Neuronal stem cell (in vitro differentiated cells): ENCODE measurements around the gene PTPRG.
A peak's percentile ranks its signal among the peaks of the same experiment; 100 is the strongest.

Source experiments
- DNase-seq: peaks from one replicate; pipeline ENCODE4 v3.0.0-alpha.2; 2013; ENCODE audit warnings: low spot score
- H2AFZ ChIP-seq: one replicate; pipeline ENCODE4 v1.6.1; 2013; ENCODE audit warnings: mild to moderate bottlenecking, low read length, inconsistent platforms
- H2AK5ac ChIP-seq: 2 replicates; pipeline ENCODE4 v1.6.1; 2013; ENCODE audit warnings: low read depth, mild to moderate bottlenecking, inconsistent platforms, low read length, moderate library complexity, mixed read lengths
- H2BK120ac ChIP-seq: 2 replicates; pipeline ENCODE4 v1.6.1; 2013; ENCODE audit warnings: low read depth, mild to moderate bottlenecking, inconsistent platforms, low read length, moderate library complexity, mixed read lengths
- H2BK12ac ChIP-seq: one replicate; pipeline ENCODE4 v1.6.1; 2013; ENCODE audit warnings: low read length, inconsistent platforms
- H2BK15ac ChIP-seq: 2 replicates; pipeline ENCODE4 v1.6.1; 2013; ENCODE audit warnings: mild to moderate bottlenecking, low read length, inconsistent platforms, mixed read lengths
- H2BK5ac ChIP-seq: one replicate; pipeline ENCODE4 v1.6.1; 2013; ENCODE audit warnings: inconsistent platforms, mild to moderate bottlenecking, low read length, moderate library complexity
- H3K14ac ChIP-seq: one replicate; pipeline ENCODE4 v1.6.1; 2013; ENCODE audit warnings: low read length, inconsistent platforms
- H3K18ac ChIP-seq: 2 replicates; pipeline ENCODE4 v1.6.1; 2013; ENCODE audit warnings: low read length, inconsistent platforms
- H3K23ac ChIP-seq: 2 replicates; pipeline ENCODE4 v1.6.1; 2013; ENCODE audit warnings: low read depth, mild to moderate bottlenecking, mixed read lengths, low read length, inconsistent platforms; ENCODE audit not compliant: poor library complexity
- H3K27ac ChIP-seq: replicated peaks from 3 replicates; pipeline ENCODE4 v1.5.1; 2013; ENCODE audit warnings: low read length, inconsistent platforms
- H3K27me3 ChIP-seq, 3 experiments: 2 replicates each; pipeline ENCODE4 v1.6.1; 2013; ENCODE audit warnings: low read length in 3 of 3, mild to moderate bottlenecking in 2 of 3, inconsistent platforms in 1 of 3, low read depth in 1 of 3, mixed read lengths in 1 of 3, moderate library complexity in 1 of 3; ENCODE audit not compliant: control insufficient read depth in 3 of 3, insufficient read depth in 3 of 3
- H3K36me3 ChIP-seq, 2 donors: replicated peaks in 1 of 2; 2 replicates each; pipeline ENCODE4 v1.6.1; 2013; ENCODE audit warnings: low read length in 2 of 2; ENCODE audit not compliant: control insufficient read depth in 2 of 2, insufficient read depth in 2 of 2
- H3K4ac ChIP-seq: 2 replicates; pipeline ENCODE4 v1.6.1; 2013; ENCODE audit warnings: inconsistent platforms, mild to moderate bottlenecking, low read length, moderate library complexity
- H3K4me1 ChIP-seq, 2 donors: 1 replicate in 1 of 2; 2 replicates in 1 of 2; pipeline ENCODE4 v1.6.1; 2013; ENCODE audit warnings: low read length in 2 of 2, low read depth in 1 of 2; ENCODE audit not compliant: control insufficient read depth in 2 of 2, insufficient read depth in 1 of 2
- H3K4me2 ChIP-seq: one replicate; pipeline ENCODE4 v1.6.1; 2013; ENCODE audit warnings: mild to moderate bottlenecking, low read length, inconsistent platforms; ENCODE audit not compliant: insufficient read depth, poor library complexity, severe bottlenecking
- H3K4me3 ChIP-seq, 2 donors: 2 replicates each; pipeline ENCODE4 v1.5.1; 2013; ENCODE audit warnings: low read length in 2 of 2, mild to moderate bottlenecking in 2 of 2, inconsistent platforms in 1 of 2, moderate library complexity in 1 of 2
- H3K79me1 ChIP-seq: one replicate; pipeline ENCODE4 v1.6.1; 2013; ENCODE audit warnings: low read depth, mild to moderate bottlenecking, inconsistent platforms, low read length, moderate library complexity
- H3K9ac ChIP-seq: one replicate; pipeline ENCODE4 v1.6.1; 2013; ENCODE audit warnings: mild to moderate bottlenecking, low read depth, low read length, inconsistent platforms; ENCODE audit not compliant: poor library complexity
- H3K9me3 ChIP-seq, 2 donors: replicated peaks in 1 of 2; 2 replicates each; pipeline versions ENCODE3 to v1.6.1; 2013; ENCODE audit warnings: low read length in 2 of 2, mild to moderate bottlenecking in 2 of 2, inconsistent platforms in 1 of 2, low read depth in 1 of 2, mixed read lengths in 1 of 2, moderate library complexity in 1 of 2; ENCODE audit not compliant: control insufficient read depth in 2 of 2, insufficient read depth in 1 of 2
- H4K8ac ChIP-seq: one replicate; pipeline ENCODE4 v1.6.1; 2013; ENCODE audit warnings: low read depth, mild to moderate bottlenecking, inconsistent platforms, low read length, moderate library complexity
- H4K91ac ChIP-seq: one replicate; pipeline ENCODE4 v1.6.1; 2013; ENCODE audit warnings: low read length, low read depth, mild to moderate bottlenecking, inconsistent platforms; ENCODE audit not compliant: poor library complexity
- WGBS, 2 donors: extraction: QIAGEN DNeasy Blood & Tissue Kit; methylation state at CpG; one replicate each; pipeline ENCODE4 v1.1.7; 2013; ENCODE audit warnings: missing lambda C conversion rate in 2 of 2, mixed read lengths in 1 of 2; ENCODE audit not compliant: insufficient read length in 2 of 2, insufficient replicate concordance in 1 of 2; ENCODE audit errors: extremely low coverage in 2 of 2; 5-methylcytosine and 5-hydroxymethylcytosine counted together

PTPRG gene

GRCh38 chr3:61844346-61844745, 283.0 kb downstream of the PTPRG start:
- no peak overlapping the region for H2BK12ac ChIP-seq
- no peaks in the 10 kb centered on the region for H3K36me3 ChIP-seq
- no peak overlapping the region for H2AK5ac ChIP-seq
- DNase-seq: no peak
- no peak overlapping the region for H2BK120ac ChIP-seq
- no peak overlapping the region for H3K27ac ChIP-seq
- H3K23ac ChIP-seq: no peak overlapping the region
- no peak overlapping the region for H3K4me3 ChIP-seq
- H3K18ac ChIP-seq: no peak overlapping the region
- no peaks in the 10 kb centered on the region for H3K9me3 ChIP-seq
- H3K4me1 ChIP-seq: peaks cover 5 to 6% of the 10 kb centered on the region in 2 donors
- no peak overlapping the region for H2AFZ ChIP-seq
- no peak overlapping the region for H3K9ac ChIP-seq
- no peak overlapping the region for H3K4me2 ChIP-seq
- no peaks in the 10 kb centered on the region for H3K27me3 ChIP-seq
- no peak overlapping the region for H2BK15ac ChIP-seq
- no peak overlapping the region for H4K8ac ChIP-seq
- peaks cover 3% of the 10 kb centered on the region for H3K79me1 ChIP-seq
- H2BK5ac ChIP-seq: no peak overlapping the region
- H3K4ac ChIP-seq: no peak overlapping the region
- H4K91ac ChIP-seq: no peak overlapping the region
- no peak overlapping the region for H3K14ac ChIP-seq
- no CpG with 5 or more reads among the region's 5 CpGs for WGBS, 2 donors

GRCh38 chr3:61846488-61846887, 285.1 kb downstream of the PTPRG start:
- peaks cover 4 to 6% of the 10 kb centered on the region in 2 donors for H3K4me1 ChIP-seq
- H2AFZ ChIP-seq: no peak overlapping the region
- no peak overlapping the region for H2BK5ac ChIP-seq
- H3K23ac ChIP-seq: no peak overlapping the region
- no peaks in the 10 kb centered on the region for H3K36me3 ChIP-seq
- no peak overlapping the region for H3K4me2 ChIP-seq
- peaks cover 3% of the 10 kb centered on the region for H3K79me1 ChIP-seq
- H3K27me3 ChIP-seq: no peaks in the 10 kb centered on the region
- H2AK5ac ChIP-seq: no peak overlapping the region
- H3K18ac ChIP-seq: no peak overlapping the region
- no peak overlapping the region for H3K4ac ChIP-seq
- no peak for DNase-seq
- no peak overlapping the region for H4K8ac ChIP-seq
- no CpG with 5 or more reads among the region's 2 CpGs for WGBS, 2 donors
- H2BK120ac ChIP-seq: no peak overlapping the region
- no peak overlapping the region for H3K27ac ChIP-seq
- H3K4me3 ChIP-seq: no peak overlapping the region
- no peaks in the 10 kb centered on the region for H3K9me3 ChIP-seq
- H2BK12ac ChIP-seq: no peak overlapping the region
- no peak overlapping the region for H2BK15ac ChIP-seq
- H3K14ac ChIP-seq: no peak overlapping the region
- H3K9ac ChIP-seq: no peak overlapping the region
- H4K91ac ChIP-seq: no peak overlapping the region

- H2BK5ac ChIP-seq: no peak overlapping the region
- no peak overlapping the region for H4K91ac ChIP-seq
- H3K4ac ChIP-seq: no peak overlapping the region
- H3K9me3 ChIP-seq: no peaks in the 10 kb centered on the region
- H3K4me3 ChIP-seq: no peak overlapping the region
- peaks cover 3% of the 10 kb centered on the region for H3K79me1 ChIP-seq
- peak overlapping the region; percentile 70 for H3K18ac ChIP-seq
- no peak overlapping the region for H3K23ac ChIP-seq
- no peak for DNase-seq
- no peaks in the 10 kb centered on the region for H3K27me3 ChIP-seq
- H4K8ac ChIP-seq: no peak overlapping the region
- no peak overlapping the region for H2AFZ ChIP-seq
- no peak overlapping the region for H2BK120ac ChIP-seq
- no peak overlapping the region for H2AK5ac ChIP-seq
- no peak overlapping the region for H2BK15ac ChIP-seq
- WGBS, 2 donors: no CpG with 5 or more reads among the region's 7 CpGs
- H3K36me3 ChIP-seq: no peaks in the 10 kb centered on the region
- H3K27ac ChIP-seq: no peak overlapping the region
- H3K14ac ChIP-seq: no peak overlapping the region
- H2BK12ac ChIP-seq: no peak overlapping the region
- H3K9ac ChIP-seq: no peak overlapping the region
- peaks cover 3 to 6% of the 10 kb centered on the region in 2 donors for H3K4me1 ChIP-seq
- H3K4me2 ChIP-seq: no peak overlapping the region
Observed at GRCh38 chr3:61847784-61848462, 286.6 kb downstream of the PTPRG start.

- H3K27ac ChIP-seq: no peak overlapping the region
- no peak for DNase-seq
Observed at GRCh38 chr3:61848885-61849284, 287.5 kb downstream of the PTPRG start.

More at GRCh38 chr3:61848885-61849284, 287.5 kb downstream of the PTPRG start:
- no peaks in the 10 kb centered on the region for H3K27me3 ChIP-seq
- H2BK15ac ChIP-seq: no peak overlapping the region
- H2AFZ ChIP-seq: no peak overlapping the region
- peaks cover 5 to 12% of the 10 kb centered on the region in 2 donors for H3K4me1 ChIP-seq
- H3K4me2 ChIP-seq: no peak overlapping the region
- no peak overlapping the region for H3K18ac ChIP-seq
- H2BK120ac ChIP-seq: no peak overlapping the region
- no peak overlapping the region for H3K9ac ChIP-seq
- no peak overlapping the region for H3K14ac ChIP-seq
- no peak overlapping the region for H2BK12ac ChIP-seq
- no peak overlapping the region for H4K91ac ChIP-seq
- no peak overlapping the region for H3K23ac ChIP-seq
- H3K9me3 ChIP-seq: no peaks in the 10 kb centered on the region
- H4K8ac ChIP-seq: no peak overlapping the region
- H2BK5ac ChIP-seq: no peak overlapping the region
- no peak overlapping the region for H2AK5ac ChIP-seq
- H3K79me1 ChIP-seq: peaks cover 3% of the 10 kb centered on the region
- no peaks in the 10 kb centered on the region for H3K36me3 ChIP-seq
- WGBS, 2 donors: no CpG with 5 or more reads among the region's 3 CpGs
- no peak overlapping the region for H3K4me3 ChIP-seq
- H3K4ac ChIP-seq: no peak overlapping the region
